HepG2 (cell line): ENCODE measurements around the gene PAFAH1B2. TPM values are rescaled to one million over a fixed set of nuclear protein-coding genes. Genes with fewer than 3 reads are reported as not detected.
A peak's percentile ranks its signal among the peaks of the same experiment; 100 is the strongest.

Source experiments
- BRCA1 ChIP-seq: sonication (generic); formaldehyde crosslinking; IDR thresholded peaks from 2 replicates; pipeline ENCODE4 v1.4.0; 2020; ENCODE audit warnings: missing genetic modification reagents
- ETV6 ChIP-seq: sonication (generic); formaldehyde crosslinking; conservative IDR thresholded peaks from 2 replicates; pipeline ENCODE4 v1.4.0; 2020; ENCODE audit warnings: missing genetic modification reagents
- HNF4A ChIP-seq: sonication (generic); formaldehyde crosslinking; IDR thresholded peaks from 2 replicates; pipeline ENCODE4 v1.4.0; 2020; ENCODE audit warnings: missing genetic modification reagents
- NR2F6 ChIP-seq, 2 experiments: IDR thresholded peaks; 2 replicates each; pipeline ENCODE4 v1.6.1; 2016; ENCODE audit warnings: antibody characterized with exemption in 1 of 2, mild to moderate bottlenecking in 1 of 2
- PPARG ChIP-seq: conservative IDR thresholded peaks from 2 replicates; pipeline ENCODE4 v1.6.1; 2016; ENCODE audit warnings: missing biosample characterization, missing genetic modification reagents
- SMARCE1 ChIP-seq: fragments of 450-650 bp; IDR thresholded peaks from 2 replicates; pipeline ENCODE4 v1.6.1; 2017; ENCODE audit warnings: borderline replicate concordance
- SOX6 ChIP-seq, 2 experiments: fragments of 450-650 bp in 1 of 2; sonication (generic) in 1 of 2; formaldehyde crosslinking in 1 of 2; IDR thresholded peaks; 2 replicates each; pipeline versions ENCODE4 v1.4.0 to v1.6.1; 2017 to 2020; ENCODE audit warnings: antibody characterized with exemption in 1 of 2, mild to moderate bottlenecking in 1 of 2, missing genetic modification reagents in 1 of 2
- STAG1 ChIP-seq: sonication (generic); formaldehyde crosslinking; IDR thresholded peaks from 2 replicates; pipeline ENCODE4 v1.4.0; 2020; ENCODE audit warnings: missing genetic modification reagents
- THAP9 ChIP-seq: sonication (generic); formaldehyde crosslinking; IDR thresholded peaks from 2 replicates; pipeline ENCODE4; 2020; ENCODE audit warnings: missing genetic modification reagents, mild to moderate bottlenecking, borderline replicate concordance
- TSC22D2 ChIP-seq: sonication (generic); formaldehyde crosslinking; IDR thresholded peaks from 2 replicates; pipeline ENCODE4 v1.5.1; 2020; ENCODE audit warnings: missing genetic modification reagents, mild to moderate bottlenecking, borderline replicate concordance
- U2AF2 ChIP-seq: fragments of 200-400 bp; formaldehyde crosslinking; IDR thresholded peaks from 2 replicates; pipeline ENCODE4 v1.6.1; 2017; ENCODE audit warnings: low read depth, mild to moderate bottlenecking, low read length
- ZNF10 ChIP-seq: sonication (generic); formaldehyde crosslinking; IDR thresholded peaks from 2 replicates; pipeline ENCODE4 v1.4.0; 2020; ENCODE audit warnings: mild to moderate bottlenecking, low read depth, missing genetic modification reagents, borderline replicate concordance
- ZNF331 ChIP-seq: sonication (generic); formaldehyde crosslinking; IDR thresholded peaks from 2 replicates; pipeline ENCODE4 v1.4.0; 2020; ENCODE audit warnings: missing genetic modification reagents
- ZNF678 ChIP-seq: sonication (generic); formaldehyde crosslinking; IDR thresholded peaks from 2 replicates; pipeline ENCODE4 v1.4.0; 2020; ENCODE audit warnings: mild to moderate bottlenecking, missing genetic modification reagents
- polyA plus RNA-seq, 8 experiments: library from polyadenylated mRNA; depleted of rRNA in 3 of 8; stranded (reverse) in 7 of 8; unstranded in 1 of 8; fragments of >200 nt; fragmentation: Illumina TruSeq in 4 of 8; extraction: Trizol in 4 of 8; gene quantifications; 2 replicates each; pipeline versions ENCODE4 v1.2.1 to v1.2.3, GENCODE V29; 2011 to 2016; ENCODE audit warnings: low read depth in 4 of 8, missing spikeins in 1 of 8, mixed read lengths in 1 of 8; ENCODE audit not compliant: insufficient read depth in 1 of 8
- total RNA-seq, 5 experiments: library from RNA; depleted of rRNA; stranded (reverse); fragments of >200 nt; fragmentation: Illumina TruSeq; extraction: Trizol; gene quantifications; 2 replicates each; pipeline ENCODE4 v1.2.3, GENCODE V29; 2016; ENCODE audit warnings: low read depth in 1 of 5
- TF ChIP-seq, protein P1 (sequence below): sonication (generic); formaldehyde crosslinking; IDR thresholded peaks from 2 replicates; pipeline ENCODE4 v1.8.1; 2023; ENCODE audit warnings: mild to moderate bottlenecking, missing genetic modification reagents
- TF ChIP-seq, protein P2 (sequence below): sonication (generic); formaldehyde crosslinking; IDR thresholded peaks from 2 replicates; pipeline ENCODE4 v1.5.1; 2020; ENCODE audit warnings: missing genetic modification reagents, mild to moderate bottlenecking, borderline replicate concordance
- TF ChIP-seq, protein P3 (sequence below): sonication (generic); formaldehyde crosslinking; conservative IDR thresholded peaks from 2 replicates; pipeline ENCODE4 v1.4.0; 2020; ENCODE audit warnings: missing genetic modification reagents
- TF ChIP-seq, protein P4 (sequence below): IDR thresholded peaks from 2 replicates; pipeline ENCODE4 v1.6.1; 2016; ENCODE audit warnings: mild to moderate bottlenecking, missing biosample characterization, missing genetic modification reagents

PAFAH1B2 gene
- total and polyA plus RNA-seq, 2 of the 13 experiments (the other 11 are each of a cell fraction or from before 2014, with no cell fraction given), result 28.8 to 104 TPM

- TF ChIP-seq THAP9 (peak; percentile 48; the same call in 1 of the 2 replicates), ZNF331 (no peak; the same call in 1 of the 2 replicates), ZNF678 (no peak), ETV6 (CRISPR knock-in tag) (no peak), BRCA1 (CRISPR knock-in tag) (no peak), U2AF2 (peak; percentile 90), PPARG (peak; percentile 75; the same call in 1 of the 2 replicates), SMARCE1 (no peak), SOX6 (IDR thresholded peaks at IDR 0.05) (no peak), SOX6 (CRISPR knock-in tag; IDR thresholded peaks at IDR 0.05) (peak; percentile 58), TSC22D2 (CRISPR knock-in tag) (no peak), NR2F6 (IDR thresholded peaks at IDR 0.05) (peak; percentile 85), NR2F6 (CRISPR knock-in tag; IDR thresholded peaks at IDR 0.05) (peak; percentile 72; the same call in 1 of the 2 replicates), ZNF10 (CRISPR knock-in tag) (no peak), STAG1 (CRISPR knock-in tag) (peak; percentile 64), HNF4A (CRISPR knock-in tag) (peak; percentile 31; the same call in 1 of the 2 replicates)
- TF ChIP-seq, protein P1, sequence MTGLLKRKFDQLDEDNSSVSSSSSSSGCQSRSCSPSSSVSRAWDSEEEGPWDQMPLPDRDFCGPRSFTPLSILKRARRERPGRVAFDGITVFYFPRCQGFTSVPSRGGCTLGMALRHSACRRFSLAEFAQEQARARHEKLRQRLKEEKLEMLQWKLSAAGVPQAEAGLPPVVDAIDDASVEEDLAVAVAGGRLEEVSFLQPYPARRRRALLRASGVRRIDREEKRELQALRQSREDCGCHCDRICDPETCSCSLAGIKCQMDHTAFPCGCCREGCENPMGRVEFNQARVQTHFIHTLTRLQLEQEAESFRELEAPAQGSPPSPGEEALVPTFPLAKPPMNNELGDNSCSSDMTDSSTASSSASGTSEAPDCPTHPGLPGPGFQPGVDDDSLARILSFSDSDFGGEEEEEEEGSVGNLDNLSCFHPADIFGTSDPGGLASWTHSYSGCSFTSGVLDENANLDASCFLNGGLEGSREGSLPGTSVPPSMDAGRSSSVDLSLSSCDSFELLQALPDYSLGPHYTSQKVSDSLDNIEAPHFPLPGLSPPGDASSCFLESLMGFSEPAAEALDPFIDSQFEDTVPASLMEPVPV, result peak; percentile 51; the same call in 1 of the 2 replicates
- TF ChIP-seq, protein P2, sequence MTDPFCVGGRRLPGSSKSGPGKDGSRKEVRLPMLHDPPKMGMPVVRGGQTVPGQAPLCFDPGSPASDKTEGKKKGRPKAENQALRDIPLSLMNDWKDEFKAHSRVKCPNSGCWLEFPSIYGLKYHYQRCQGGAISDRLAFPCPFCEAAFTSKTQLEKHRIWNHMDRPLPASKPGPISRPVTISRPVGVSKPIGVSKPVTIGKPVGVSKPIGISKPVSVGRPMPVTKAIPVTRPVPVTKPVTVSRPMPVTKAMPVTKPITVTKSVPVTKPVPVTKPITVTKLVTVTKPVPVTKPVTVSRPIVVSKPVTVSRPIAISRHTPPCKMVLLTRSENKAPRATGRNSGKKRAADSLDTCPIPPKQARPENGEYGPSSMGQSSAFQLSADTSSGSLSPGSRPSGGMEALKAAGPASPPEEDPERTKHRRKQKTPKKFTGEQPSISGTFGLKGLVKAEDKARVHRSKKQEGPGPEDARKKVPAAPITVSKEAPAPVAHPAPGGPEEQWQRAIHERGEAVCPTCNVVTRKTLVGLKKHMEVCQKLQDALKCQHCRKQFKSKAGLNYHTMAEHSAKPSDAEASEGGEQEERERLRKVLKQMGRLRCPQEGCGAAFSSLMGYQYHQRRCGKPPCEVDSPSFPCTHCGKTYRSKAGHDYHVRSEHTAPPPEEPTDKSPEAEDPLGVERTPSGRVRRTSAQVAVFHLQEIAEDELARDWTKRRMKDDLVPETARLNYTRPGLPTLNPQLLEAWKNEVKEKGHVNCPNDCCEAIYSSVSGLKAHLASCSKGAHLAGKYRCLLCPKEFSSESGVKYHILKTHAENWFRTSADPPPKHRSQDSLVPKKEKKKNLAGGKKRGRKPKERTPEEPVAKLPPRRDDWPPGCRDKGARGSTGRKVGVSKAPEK (CRISPR knock-in tag), result no peak
- TF ChIP-seq, protein P3, sequence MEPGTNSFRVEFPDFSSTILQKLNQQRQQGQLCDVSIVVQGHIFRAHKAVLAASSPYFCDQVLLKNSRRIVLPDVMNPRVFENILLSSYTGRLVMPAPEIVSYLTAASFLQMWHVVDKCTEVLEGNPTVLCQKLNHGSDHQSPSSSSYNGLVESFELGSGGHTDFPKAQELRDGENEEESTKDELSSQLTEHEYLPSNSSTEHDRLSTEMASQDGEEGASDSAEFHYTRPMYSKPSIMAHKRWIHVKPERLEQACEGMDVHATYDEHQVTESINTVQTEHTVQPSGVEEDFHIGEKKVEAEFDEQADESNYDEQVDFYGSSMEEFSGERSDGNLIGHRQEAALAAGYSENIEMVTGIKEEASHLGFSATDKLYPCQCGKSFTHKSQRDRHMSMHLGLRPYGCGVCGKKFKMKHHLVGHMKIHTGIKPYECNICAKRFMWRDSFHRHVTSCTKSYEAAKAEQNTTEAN (CRISPR knock-in tag), result no peak
- TF ChIP-seq, protein P4, sequence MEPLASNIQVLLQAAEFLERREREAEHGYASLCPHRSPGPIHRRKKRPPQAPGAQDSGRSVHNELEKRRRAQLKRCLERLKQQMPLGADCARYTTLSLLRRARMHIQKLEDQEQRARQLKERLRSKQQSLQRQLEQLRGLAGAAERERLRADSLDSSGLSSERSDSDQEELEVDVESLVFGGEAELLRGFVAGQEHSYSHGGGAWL (CRISPR knock-in tag), result no peak
These were observed 45.5 kb upstream of the PAFAH1B2 start, which contains the start of gene SIK3 (continued) for GRCh38 chr11:117098269-117099232.
